HG03175 (cell line): ENCODE results near the gene CASP10.
"Not testable (repeated sequence)": the region's sequence is repeated elsewhere in the genome, so short reads cannot be mapped to it uniquely, and the experiment has no call there.

ENCODE experiments used
- ATAC-seq: cut with Tn5 transposase; IDR thresholded peaks from one replicate; pipeline ENCODE4 v1.9.1; 2021; ENCODE audit warnings: mild to moderate bottlenecking, moderate library complexity; ENCODE audit not compliant: unreplicated experiment

The CASP10 gene, protein sequence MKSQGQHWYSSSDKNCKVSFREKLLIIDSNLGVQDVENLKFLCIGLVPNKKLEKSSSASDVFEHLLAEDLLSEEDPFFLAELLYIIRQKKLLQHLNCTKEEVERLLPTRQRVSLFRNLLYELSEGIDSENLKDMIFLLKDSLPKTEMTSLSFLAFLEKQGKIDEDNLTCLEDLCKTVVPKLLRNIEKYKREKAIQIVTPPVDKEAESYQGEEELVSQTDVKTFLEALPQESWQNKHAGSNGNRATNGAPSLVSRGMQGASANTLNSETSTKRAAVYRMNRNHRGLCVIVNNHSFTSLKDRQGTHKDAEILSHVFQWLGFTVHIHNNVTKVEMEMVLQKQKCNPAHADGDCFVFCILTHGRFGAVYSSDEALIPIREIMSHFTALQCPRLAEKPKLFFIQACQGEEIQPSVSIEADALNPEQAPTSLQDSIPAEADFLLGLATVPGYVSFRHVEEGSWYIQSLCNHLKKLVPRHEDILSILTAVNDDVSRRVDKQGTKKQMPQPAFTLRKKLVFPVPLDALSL

DNA sequence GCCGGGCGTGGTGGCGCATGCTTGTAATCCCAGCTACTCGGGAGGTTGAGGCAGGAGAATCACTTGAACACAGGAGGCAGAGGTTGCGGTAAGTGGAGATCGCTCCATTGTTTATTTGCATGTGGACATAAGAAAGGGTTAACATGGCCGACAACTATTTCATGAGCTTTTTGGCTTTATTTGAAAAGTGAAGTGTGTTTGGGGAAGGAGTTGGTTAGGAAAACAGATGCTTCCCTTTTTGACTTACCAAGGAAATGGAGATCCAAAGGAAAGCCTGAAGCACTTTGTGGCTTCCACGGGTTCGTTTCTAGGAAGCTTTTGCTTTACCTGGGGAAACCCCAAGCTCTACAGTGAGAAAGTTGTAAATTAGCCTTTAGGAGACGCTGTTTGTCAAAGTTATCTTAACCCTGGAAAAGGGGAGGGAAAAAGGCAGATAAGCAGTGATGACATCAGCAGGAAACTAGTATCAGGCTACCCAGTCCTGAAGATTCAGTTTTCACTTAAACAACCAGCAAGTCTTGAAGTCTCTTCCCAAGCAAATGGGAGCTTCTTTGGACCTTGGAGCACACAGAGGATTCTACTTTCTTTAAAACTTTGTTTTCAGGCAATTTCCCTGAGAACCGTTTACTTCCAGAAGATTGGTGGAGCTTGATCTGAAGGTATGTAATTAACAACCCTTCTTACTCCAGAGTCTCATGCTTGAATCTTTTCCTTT is at the start of gene CASP10:
TSS of gene CASP10 (plus strand) at position 492 of the 715 bp plus-strand sequence. CDS start 2,637 bp downstream, outside the sequence.
- ATAC-seq, result peak; percentile 70

DNA sequence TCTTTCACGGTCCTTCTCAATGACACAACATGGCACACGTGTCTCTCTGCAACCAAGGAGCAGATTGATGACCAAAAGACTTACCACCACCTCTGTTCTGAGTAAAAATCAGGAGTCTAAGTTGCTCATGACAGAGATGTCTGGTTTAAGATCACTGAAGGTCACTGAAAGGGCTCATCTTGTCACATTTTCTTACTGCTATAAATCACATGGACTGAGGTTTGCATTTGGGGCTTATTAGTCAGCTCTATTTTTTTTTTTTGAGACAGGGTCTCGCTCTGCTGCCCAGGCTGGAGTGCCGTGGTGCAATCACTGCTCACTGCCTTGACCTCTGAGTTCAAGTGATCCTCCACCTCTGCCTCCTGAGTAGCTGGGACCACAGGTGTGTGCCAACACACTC is 47.6 kb upstream of the CASP10 start:
- ATAC-seq, result no peak

DNA sequence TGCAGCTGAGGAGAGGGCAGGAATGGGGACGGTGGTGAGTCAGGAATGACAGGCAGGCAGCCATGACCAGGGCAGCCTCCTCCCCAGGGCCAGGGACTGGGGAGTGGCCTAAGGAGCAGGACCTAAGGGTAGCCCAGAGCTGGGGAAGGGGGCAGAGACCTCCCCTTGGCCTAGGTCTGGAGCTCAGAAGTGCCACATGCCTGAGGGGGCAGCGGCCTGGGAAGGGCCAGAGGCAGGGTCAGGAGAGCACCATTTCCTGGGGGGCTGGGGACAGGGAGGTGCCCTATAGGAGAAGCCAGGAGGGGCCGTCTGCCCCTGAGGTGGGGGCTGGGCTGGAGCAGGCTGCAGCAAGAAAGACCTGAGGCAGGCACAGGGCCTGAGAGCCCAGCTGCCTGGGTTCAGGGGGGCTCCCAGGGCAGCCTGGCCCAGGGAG is 46.0 kb upstream of the CASP10 start:
- ATAC-seq, result no peak

DNA sequence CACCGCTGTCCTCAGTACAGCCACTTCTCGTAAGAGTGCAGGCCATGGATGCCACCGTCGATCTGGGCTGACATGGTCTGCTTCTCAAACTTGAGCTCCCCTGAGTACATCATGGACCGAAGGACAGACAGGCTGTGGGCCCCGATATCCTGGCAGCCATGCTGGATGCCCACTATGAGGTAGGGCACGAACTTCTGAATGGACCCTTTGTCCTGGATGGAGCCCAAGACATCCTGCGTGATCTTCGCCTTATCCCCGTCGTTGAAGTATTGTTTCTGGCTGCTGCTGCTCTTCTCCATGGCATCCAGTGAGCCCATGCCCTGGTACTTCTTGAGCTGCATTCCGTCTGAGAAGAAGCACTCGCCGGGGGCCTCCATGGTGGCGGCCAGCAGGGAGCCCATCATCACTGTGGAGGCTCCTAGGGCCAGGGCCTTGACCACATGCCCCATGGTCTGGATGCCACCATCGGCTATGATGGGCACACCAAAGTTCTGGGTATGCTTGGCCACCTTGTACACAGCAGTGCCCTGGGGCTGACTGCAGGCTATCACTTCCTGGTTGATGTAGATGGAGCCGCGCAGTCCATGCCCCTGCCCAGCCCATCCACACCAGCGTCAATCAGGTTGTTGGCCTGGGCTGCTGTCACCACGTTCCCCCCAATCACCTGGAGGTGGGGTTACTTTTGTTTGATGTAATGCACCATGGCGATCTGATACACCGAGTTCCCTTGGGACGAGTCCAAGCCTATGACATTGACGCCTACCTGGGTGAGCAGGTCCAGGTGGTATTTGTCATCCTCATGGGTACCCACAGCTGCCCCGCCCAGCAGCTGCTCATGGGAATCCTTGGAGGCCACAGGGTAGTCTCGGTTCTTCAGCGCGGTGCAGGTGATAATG is 45.2 kb upstream of the CASP10 start:
- ATAC-seq, result no peak

DNA sequence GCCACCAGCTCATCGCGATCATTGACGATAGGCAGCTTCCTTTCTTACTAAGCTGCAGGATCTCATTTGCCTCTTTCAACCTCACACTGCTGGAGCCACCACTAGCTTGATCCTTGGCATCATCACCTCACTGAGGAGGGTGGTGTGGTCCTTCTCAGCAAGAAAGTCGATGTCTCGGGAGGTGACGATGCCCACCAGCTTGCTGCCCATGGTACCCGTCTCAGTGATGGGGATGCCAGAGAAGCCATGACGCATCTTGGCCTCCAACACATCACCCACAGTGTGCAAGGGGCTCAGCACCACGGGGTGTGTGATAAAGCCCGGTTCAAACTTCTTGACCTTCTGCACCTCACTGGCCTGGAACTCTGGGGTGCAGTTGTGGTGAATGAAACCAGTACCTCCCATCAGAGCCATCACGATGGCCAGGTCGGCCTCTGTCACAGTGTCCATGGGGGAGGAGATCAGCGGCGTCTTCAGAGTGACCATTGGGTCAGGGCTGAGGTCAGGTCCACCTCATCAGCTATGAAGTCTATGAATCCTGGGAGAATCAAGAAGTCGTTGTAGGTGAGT is 44.5 kb upstream of the CASP10 start:
- no peak for ATAC-seq

DNA sequence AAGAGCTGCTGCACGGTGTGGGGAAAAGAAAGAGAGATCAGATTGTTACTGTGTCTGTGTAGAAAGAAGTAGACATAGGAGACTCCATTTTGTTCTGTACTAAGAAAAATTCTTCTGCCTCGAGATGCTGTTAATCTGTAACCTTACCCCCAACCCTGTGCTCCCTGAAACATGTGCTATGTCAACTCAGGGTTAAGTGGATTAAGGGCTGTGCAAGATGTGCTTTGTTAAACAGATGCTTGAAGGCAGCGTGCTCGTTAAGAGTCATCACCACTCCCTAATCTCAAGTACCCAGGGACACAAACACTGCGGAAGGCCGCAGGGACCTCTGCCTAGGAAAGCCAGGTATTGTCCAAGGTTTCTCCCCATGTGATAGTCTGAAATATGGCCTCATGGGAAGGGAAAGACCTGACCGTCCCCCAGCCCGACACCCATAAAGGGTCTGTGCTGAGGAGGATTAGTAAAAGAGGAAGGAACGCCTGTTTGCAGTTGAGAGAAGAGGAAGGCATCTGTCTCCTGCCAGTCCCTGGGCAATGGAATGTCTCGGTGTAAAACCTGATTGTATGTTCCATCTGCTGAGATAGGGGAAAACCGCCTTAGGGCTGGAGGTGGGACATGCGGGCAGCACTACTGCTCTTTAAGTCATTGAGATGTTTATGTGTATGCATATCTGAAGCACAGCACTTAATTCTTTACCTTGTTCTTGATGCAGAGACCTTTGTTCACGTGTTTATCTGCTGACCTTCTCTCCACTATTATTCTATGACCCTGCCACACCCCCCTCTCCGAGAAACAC is 43.8 kb upstream of the CASP10 start:
- ATAC-seq, result not testable (repeated sequence)

DNA sequence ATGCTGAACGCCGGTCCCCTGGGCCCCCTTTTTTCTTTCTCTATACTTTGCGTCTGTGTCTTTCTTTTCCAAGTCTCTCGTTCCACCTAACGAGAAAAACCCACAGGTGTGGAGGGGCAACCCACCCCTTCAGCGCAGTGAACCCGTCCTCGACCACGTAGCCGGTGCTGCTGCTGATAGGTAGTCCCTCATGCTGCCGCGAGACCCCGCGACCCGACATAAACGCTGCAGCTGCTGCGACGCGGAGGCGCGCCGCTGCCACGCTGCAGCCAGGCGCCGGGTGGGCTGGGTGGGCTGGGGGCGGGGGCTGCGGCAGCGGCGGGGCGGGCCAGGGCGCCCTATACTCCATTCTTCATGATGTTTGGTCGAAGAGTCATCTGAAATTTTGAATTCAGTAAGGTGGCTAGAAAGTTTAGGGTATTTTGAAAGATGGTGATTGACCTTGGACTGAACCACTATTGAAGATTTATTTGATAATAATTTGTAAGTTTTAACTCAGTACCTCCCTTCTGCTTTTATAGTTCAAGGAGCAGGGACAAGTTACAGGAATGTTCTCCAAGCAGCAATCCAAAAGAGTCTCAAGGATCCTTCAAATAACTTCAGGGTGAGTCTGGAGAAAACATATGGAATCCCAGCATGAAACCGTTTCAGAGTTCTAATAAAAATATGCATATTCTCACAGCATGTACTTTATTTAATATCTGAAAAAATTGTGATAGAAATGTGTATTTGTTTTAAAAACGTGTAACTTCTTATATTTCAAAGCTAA is 42.9 kb upstream of the CASP10 start:
- no peak for ATAC-seq

DNA sequence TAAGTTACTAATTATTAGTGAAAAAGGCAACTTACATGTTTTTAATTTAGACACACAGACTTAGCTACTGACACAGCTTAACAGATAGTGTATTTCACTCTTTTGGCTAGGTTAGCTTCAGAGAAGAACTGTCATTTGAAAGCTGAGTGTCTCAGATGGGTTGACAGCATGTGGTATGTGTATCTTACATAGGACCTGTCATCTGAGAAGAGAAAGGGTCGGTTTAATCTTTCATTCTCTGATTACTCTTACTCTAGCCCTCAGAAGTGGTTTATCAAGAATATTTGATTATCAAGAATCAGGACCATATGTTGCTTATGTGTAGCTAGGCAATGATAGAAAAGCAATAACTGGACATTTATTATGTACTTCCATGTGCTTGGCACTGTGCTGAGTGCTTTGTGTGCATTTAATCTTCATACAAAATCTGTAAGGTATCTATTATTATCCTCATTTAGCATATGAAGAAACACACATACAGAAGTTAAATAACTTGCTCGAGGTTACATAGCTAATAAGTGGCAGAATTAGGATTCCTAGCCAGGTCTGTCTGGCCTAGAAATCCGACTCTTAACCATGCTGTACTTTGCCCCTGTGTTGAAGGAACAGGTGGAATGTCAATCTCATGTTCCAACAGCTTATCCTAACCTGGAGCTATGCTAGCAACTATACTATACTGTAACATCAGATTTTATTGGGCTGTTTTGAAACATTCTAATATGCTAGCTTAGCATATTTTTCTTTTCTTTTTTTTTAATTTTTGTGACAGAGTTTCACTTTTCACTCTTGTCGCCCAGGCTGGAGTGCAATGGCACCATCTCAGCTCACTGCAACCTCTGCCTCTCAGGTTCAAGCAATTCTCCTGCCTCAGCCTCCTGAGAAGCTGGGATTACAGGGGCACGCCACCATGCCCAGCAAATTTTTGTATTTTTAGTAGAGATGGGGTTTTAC is 38.6 kb upstream of the CASP10 start:
- no peak for ATAC-seq

DNA sequence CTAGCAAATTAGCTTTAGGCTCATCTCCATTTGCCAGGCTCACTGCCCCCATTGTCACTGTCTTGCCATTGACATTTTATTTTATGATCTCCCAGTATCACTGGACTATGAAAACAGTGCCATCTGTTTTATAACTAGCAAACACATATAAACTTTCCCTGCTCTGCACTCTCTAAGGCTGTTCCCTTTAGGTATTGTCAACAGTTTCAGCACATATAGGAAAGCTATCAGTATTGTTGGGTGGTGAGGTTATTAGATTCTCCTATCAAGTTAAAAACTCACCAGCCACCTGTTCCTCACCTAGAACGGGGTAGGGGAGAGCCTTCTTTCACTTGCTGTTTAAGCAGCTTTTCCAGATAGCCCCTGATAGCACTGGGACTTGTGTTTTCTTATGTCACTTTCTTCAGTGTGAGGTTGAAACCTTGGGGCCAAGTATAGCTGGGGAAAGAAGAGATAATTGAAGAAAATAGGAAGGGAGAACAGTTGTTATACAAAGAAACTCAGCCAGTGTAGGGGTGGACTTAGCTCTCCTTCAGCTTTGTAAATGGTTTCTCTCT is 34.4 kb upstream of the CASP10 start:
- ATAC-seq, result no peak

DNA sequence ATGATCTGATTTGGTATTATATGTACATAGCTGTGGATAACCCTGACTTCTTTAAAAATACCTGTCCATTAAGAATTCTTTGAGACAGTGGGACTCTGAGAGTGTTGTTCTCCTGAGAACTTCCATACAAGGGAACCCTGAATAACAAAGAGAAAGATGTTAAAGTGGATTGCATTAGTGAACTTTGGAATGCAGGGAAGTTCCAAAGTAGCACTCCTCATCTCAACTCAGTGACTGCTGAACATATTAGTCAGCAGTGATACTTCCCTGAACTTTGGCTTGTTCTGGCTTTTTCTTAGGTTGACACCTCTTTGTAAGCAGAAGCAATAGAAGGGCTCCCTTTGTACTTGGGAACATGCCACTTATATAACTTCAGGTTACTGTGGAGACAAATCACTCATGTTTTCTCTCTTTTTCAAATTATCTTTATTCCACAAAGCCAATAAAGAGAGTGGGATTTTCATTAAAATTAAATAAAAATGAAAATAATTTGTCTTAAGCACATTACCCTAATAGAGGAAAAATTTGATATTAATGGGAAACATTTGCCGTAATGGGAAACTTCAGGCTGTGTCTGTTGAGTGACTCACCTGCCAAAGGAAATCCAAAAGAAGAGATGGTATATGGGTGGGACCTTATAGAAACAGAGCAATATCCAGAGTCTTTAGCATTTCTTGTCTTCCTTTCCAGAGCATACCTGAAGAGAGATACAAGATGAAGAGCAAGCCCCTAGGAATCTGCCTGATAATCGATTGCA is 33.7 kb upstream of the CASP10 start:
- ATAC-seq, result no peak

DNA sequence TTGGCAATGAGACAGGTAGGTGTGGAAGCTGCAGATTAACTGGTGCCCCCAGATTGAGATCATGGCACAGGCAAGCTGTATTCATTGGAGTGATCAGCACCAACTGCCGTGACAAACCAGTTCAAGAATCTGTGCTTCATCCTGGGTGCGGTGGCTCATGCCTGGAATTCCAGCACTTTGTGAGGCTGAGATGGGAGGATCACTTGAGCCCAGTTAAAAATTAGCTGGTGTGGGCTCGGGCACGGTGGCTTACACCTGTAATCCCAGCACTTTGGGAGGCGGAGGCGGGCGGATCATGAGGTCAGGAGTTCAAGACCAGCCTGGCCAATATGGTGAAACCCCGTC is 33.1 kb upstream of the CASP10 start:
- ATAC-seq, result not testable (repeated sequence)

DNA sequence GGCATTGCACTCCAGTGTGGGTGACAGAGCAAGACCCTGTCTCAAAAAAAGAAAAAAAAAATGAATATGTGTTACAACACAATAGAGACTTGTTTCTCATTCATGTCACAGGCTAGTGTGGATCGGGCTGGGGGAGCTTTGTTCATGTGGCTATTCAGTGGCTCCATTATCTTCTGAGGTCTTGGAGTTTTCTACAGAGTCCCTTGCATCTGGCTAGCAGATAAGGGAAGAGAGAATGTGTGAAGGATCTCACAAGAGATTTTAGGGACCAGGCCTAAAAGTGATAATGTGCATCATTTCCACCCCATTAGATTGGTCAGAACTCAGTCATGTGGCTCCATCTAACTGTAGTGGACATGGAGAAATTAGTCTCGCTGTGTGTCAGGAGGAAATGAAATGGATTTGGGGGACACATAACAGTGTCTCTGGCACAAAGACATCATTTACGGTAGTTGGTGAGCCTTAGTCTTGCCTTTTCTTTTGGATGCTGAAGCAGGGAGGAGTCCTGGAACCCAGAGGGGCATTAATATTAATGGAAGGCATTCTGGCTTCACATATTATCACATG is 32.4 kb upstream of the CASP10 start:
- no peak for ATAC-seq

DNA sequence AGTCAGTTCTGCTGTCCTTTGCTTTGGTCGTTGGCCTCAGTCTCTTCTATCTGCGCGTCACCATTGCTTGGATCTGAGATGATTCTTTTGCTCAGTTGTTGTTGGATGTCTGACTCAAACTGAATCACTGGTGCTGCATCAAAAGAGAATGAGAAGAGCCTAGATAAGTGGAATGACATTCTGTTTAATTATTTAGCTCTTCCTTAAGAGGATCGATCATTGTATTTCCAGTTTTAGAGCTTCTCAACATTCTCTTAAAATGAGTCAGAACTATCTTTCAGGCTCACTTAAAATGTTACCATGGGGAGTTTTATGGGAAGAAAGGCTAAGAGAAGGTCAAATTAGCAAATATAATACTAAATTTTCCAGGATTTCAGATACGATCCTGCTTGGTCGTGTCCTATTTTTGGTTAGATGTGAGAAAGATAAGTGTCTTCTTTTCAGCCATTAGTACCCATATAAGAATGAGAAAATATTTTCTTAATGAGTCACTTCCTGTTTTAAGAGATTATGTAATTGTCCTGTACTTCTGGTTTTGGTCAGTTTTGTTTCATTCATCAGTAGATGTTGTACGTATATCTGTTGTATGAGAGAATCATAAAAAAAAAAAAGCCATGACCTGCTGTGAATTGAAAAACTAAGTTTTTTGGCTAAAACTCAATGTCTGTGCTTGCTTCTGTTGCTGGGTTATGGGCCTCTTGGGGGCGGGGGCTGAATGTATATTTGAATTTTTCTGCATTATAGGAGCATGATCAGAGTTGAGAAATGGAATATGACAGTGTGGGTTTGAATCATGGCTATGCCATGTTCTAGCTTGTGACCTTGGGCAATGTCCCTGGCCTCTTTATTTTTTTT is 31.6 kb upstream of the CASP10 start:
- peak; percentile 92 for ATAC-seq

DNA sequence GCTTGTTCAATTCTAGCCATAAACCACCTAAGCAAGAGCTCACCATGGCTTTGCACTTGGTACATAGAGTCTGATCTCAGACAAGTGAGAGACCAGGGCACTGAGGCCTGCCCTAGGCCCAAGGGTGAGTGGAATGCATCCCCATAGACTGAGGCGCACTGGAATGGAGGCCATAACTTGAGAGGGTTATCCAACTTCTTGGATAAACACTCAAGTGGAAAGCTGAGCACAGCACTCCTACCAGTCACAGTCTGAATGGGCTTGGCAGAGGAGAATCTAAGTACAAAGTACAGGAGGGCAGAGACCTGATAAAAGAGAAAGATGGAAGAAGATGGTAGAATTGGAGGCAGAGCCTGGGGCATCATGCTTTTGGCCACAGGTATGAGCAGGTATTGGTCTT is 30.4 kb upstream of the CASP10 start:
- no peak for ATAC-seq

DNA sequence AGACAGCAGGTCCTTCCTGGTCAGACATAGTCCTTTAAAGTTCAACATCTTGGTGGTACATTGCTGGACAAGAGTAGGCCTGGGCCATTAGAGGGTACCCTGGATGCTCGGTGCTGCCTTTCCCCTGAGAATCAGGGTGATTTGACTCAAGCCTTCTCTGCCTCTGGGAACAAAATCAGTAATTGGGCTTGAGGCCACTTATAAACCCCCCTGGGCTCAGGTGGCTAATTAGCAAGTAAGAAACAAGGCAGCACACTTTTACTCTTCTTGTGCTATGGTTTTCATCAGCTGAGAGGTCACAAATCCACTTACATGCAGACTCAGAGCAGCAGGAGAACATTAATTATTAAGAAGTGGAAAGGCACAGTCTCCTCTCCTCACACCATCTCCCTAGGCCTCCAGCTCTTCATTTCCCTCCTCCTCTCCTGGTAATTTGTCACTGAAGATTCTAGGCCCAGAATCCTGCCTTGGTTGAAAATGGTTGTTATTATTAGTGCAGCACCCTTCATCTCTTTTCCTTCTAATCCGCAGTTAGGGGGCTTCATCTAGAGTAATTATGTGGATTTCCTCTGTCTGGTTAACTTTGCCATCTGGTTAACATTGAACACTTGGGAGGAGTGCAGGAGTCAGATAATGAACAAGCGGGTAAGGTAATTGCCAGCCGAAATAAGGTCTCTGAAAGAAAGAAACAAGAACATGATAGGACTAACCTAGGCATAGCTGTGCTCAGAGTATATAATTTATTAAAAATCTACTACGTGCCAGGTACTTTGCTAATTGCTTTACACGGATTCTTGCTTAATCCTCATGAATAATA is 29.7 kb upstream of the CASP10 start:
- ATAC-seq, result no peak
